ENCODE results near the gene SPEF1. TPM values are rescaled to one million over a fixed set of nuclear protein-coding genes. Genes with fewer than 3 reads are reported as not detected.

Gene SPEF1
- total RNA-seq, 1 experiment from 2014 or later, result 0.24 TPM

DNA sequence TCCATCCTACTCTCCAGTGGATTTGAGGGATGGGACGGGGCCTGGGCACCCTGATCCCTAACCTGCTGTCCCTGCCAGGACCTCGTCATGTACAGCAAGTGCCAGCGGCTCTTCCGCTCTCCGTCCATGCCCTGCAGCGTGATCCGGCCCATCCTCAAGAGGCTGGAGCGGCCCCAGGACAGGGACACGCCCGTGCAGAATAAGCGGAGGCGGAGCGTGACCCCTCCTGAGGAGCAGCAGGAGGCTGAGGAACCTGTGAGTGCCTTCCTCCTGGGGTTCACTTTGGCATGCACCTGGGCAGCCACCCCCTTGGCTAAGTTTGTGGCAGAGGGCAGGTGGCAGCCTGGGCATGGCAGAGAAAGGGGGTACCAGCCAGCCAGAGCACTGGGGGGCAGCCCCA lies 20.6 kb upstream of the SPEF1 start:
- H3K36me3 Mint-ChIP-seq (ENCODE audit: insufficient read depth in 1 of 3, low read depth in 3 of 3), result peaks cover 32 to 55% (median 51%) of the 10 kb centered on the region in 3 experiments
- H3K14ac ChIP-seq (ENCODE audit: insufficient read depth, low read length), result no peak overlapping the region
- H3K9me3 ChIP-seq (ENCODE audit: control insufficient read depth, low read depth, low read length), result no peaks in the 10 kb centered on the region
- H2BK120ac ChIP-seq (ENCODE audit: low read depth, low read length, poor library complexity, severe bottlenecking), result no peak overlapping the region
- no peak overlapping the region for H4K91ac ChIP-seq (ENCODE audit: insufficient read length, low read depth, low read length)
- H3K56ac ChIP-seq (ENCODE audit: insufficient read length, low read depth, low read length), result no peak overlapping the region
- peaks cover 42 to 57% of the 10 kb centered on the region in 2 experiments for H3K4me1 Mint-ChIP-seq
- no peaks in the 10 kb centered on the region for H3K9me3 Mint-ChIP-seq
- peaks cover 5% of the 10 kb centered on the region; the same call in 1 of the 2 replicates for H3K27me3 Mint-ChIP-seq (ENCODE audit: low read depth)
- H2AFZ ChIP-seq (ENCODE audit: low read length), result no peak overlapping the region
- peaks cover 11% of the 10 kb centered on the region for H3K23me2 ChIP-seq (ENCODE audit: insufficient read length, low read depth, low read length, poor library complexity, severe bottlenecking)
- no CpG with 5 or more reads among the region's 13 CpGs for WGBS (ENCODE audit: extremely low coverage, insufficient read length, low lambda C conversion rate)
- no peak overlapping the region for H3K4ac ChIP-seq (ENCODE audit: low read depth, low read length)
- H3K27ac Mint-ChIP-seq, result no peak overlapping the region
- H3T11ph ChIP-seq (ENCODE audit: low read length), result no peak overlapping the region
- H3K23ac ChIP-seq (ENCODE audit: insufficient read length, low read depth, low read length), result no peak overlapping the region
- H3K79me2 ChIP-seq (ENCODE audit: insufficient read depth, low read length), result no peaks in the 10 kb centered on the region
- H3K27ac ChIP-seq (ENCODE audit: insufficient read length, low read depth, low read length), result no peak overlapping the region
- no peak overlapping the region for H2BK15ac ChIP-seq (ENCODE audit: low read depth, low read length)
- H2BK5ac ChIP-seq (ENCODE audit: insufficient read length, low read length), result no peak overlapping the region
- no peak overlapping the region for H3K18ac ChIP-seq (ENCODE audit: insufficient read length, low read depth, low read length)
- DNase-seq, result no peak
- no peaks in the 10 kb centered on the region for H3K27me3 ChIP-seq (ENCODE audit: insufficient read depth, low read length)
- no peak overlapping the region for H4K5ac ChIP-seq (ENCODE audit: insufficient read length, low read depth, low read length)
- H3K4me1 ChIP-seq (ENCODE audit: insufficient read depth, low read length), result no peaks in the 10 kb centered on the region; the same call in 1 of the 2 replicates
- no peaks in the 10 kb centered on the region for H4K20me1 ChIP-seq (ENCODE audit: control insufficient read depth, insufficient read depth, insufficient read length)
- H2BK20ac ChIP-seq (ENCODE audit: low read depth, low read length, poor library complexity, severe bottlenecking), result no peak overlapping the region
- no peak overlapping the region for H2BK12ac ChIP-seq (ENCODE audit: insufficient read length, low read depth, low read length)
- no peaks in the 10 kb centered on the region for H3K79me1 ChIP-seq (ENCODE audit: insufficient read depth, low read depth, low read length, poor library complexity, severe bottlenecking)
- H2AK5ac ChIP-seq (ENCODE audit: insufficient read length, low read length), result no peak overlapping the region
- no peak overlapping the region for H4K8ac ChIP-seq (replicated peaks; ENCODE audit: insufficient read length, low read depth, low read length)
- H3K4me3 Mint-ChIP-seq, result no peak overlapping the region
- H3K4me2 ChIP-seq (ENCODE audit: insufficient read depth, insufficient read length, low read length), result no peak overlapping the region
- H3K9ac ChIP-seq (ENCODE audit: extremely low read depth, insufficient read length, low read length), result no peak overlapping the region
- TF ChIP-seq, protein P1, sequence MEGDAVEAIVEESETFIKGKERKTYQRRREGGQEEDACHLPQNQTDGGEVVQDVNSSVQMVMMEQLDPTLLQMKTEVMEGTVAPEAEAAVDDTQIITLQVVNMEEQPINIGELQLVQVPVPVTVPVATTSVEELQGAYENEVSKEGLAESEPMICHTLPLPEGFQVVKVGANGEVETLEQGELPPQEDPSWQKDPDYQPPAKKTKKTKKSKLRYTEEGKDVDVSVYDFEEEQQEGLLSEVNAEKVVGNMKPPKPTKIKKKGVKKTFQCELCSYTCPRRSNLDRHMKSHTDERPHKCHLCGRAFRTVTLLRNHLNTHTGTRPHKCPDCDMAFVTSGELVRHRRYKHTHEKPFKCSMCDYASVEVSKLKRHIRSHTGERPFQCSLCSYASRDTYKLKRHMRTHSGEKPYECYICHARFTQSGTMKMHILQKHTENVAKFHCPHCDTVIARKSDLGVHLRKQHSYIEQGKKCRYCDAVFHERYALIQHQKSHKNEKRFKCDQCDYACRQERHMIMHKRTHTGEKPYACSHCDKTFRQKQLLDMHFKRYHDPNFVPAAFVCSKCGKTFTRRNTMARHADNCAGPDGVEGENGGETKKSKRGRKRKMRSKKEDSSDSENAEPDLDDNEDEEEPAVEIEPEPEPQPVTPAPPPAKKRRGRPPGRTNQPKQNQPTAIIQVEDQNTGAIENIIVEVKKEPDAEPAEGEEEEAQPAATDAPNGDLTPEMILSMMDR (conservative IDR thresholded peaks at IDR 0.05), result no peak

Data from H9 (cell line).